Hematopoietic multipotent progenitor cell treated with erythropoietin and hydrocortisone succinate and interleukin-3 and kit ligand, for 4 days (in vitro differentiated cells): ENCODE data around the gene TARS1.

ENCODE experiments used
- DNase-seq: peaks from one replicate; pipeline ENCODE4 v3.0.0-alpha.2; 2015

Gene TARS1

GRCh38 chr5:33439905-33440481, 772 bp upstream of the TARS1 start:
- no peak for DNase-seq

GRCh38 chr5:33441241-33442177, 744 bp downstream of the TARS1 start:
- peak; percentile 91 for DNase-seq

GRCh38 chr5:33444542-33444941, 3.8 kb downstream of the TARS1 start:
- DNase-seq: no peak

GRCh38 chr5:33445798-33446197, 5.0 kb downstream of the TARS1 start:
- DNase-seq: no peak

- no peak for DNase-seq
Observed at GRCh38 chr5:33448118-33448517, 7.4 kb downstream of the TARS1 start.

GRCh38 chr5:33457126-33457525, 16.4 kb downstream of the TARS1 start:
- DNase-seq: no peak

GRCh38 chr5:33457817-33458216, 17.1 kb downstream of the TARS1 start:
- no peak for DNase-seq

GRCh38 chr5:33460210-33460609, 19.4 kb downstream of the TARS1 start:
- DNase-seq: no peak

- no peak for DNase-seq
Observed at GRCh38 chr5:33462456-33462855, 21.7 kb downstream of the TARS1 start.

GRCh38 chr5:33465120-33465519, 24.4 kb downstream of the TARS1 start:
- no peak for DNase-seq

GRCh38 chr5:33468775-33469435, 28.1 kb downstream of the TARS1 start:
- DNase-seq: no peak

GRCh38 chr5:33470544-33470943, 29.8 kb downstream of the TARS1 start:
- peak; percentile 47 for DNase-seq

- no peak for DNase-seq
Observed at GRCh38 chr5:33472805-33473409, 32.1 kb downstream of the TARS1 start.

GRCh38 chr5:33474004-33474403, 33.2 kb downstream of the TARS1 start:
- peak; percentile 17 for DNase-seq

- peak; percentile 61 for DNase-seq
Observed at GRCh38 chr5:33474931-33475499, 34.2 kb downstream of the TARS1 start.

- peak; percentile 22 for DNase-seq
Observed at GRCh38 chr5:33475706-33476105, 34.9 kb downstream of the TARS1 start.

- no peak for DNase-seq
Observed at GRCh38 chr5:33476992-33477391, 36.2 kb downstream of the TARS1 start.

- no peak for DNase-seq
Observed at GRCh38 chr5:33477816-33478215, 37.1 kb downstream of the TARS1 start.

- DNase-seq: no peak
Observed at GRCh38 chr5:33479311-33479710, 38.5 kb downstream of the TARS1 start.

- DNase-seq: no peak
Observed at GRCh38 chr5:33480876-33481275, 40.1 kb downstream of the TARS1 start.

- no peak for DNase-seq
Observed at GRCh38 chr5:33482335-33482734, 41.6 kb downstream of the TARS1 start.

GRCh38 chr5:33487236-33487635, 46.5 kb downstream of the TARS1 start:
- DNase-seq: no peak
